ENCODE results near the gene FEZF2.

Gene FEZF2

GRCh38 chr3:62335196-62335595, 38.2 kb downstream of the FEZF2 start:
- H3K27ac Mint-ChIP-seq, result no peak overlapping the region
- H3K4me1 Mint-ChIP-seq (ENCODE audit: low read depth in 2 of 2), result no peaks in the 10 kb centered on the region
- DNase-seq (no peak), ATAC-seq (replicated peaks) (no peak)
- H3K4me3 Mint-ChIP-seq, result no peak overlapping the region
- H3K27me3 Mint-ChIP-seq, result no peaks in the 10 kb centered on the region
- no peaks in the 10 kb centered on the region for H3K36me3 Mint-ChIP-seq (ENCODE audit: insufficient read depth)
- H3K9me3 Mint-ChIP-seq, result peaks cover 0 to 3% of the 10 kb centered on the region in 2 donors

DNA sequence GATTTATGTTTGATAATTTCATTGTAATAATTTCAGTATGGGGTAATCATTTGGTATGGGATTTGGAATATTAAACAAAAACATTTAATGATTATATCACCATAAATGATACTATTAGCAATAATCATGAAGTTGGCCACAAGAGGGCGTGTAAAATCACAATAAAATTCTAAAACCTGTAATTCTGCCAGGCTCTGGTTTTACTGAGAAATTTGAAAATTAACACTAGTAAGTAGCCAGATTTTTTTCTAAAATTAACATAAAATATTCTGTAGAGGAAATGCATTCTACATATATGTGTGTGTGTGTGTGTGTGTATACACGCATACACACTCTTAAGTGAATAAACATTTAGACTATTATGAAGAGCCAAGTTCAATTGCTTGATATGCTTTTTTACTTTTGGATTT, 40.5 kb downstream of the FEZF2 start:
- Mint-ChIP-seq H3K27me3 (no peaks in the 10 kb centered on the region), H3K27ac (no peak overlapping the region), H3K36me3 (ENCODE audit: insufficient read depth) (no peaks in the 10 kb centered on the region), H3K4me1 (ENCODE audit: low read depth in 2 of 2) (no peaks in the 10 kb centered on the region), H3K4me3 (no peak overlapping the region), H3K9me3 (peaks cover 0 to 3% of the 10 kb centered on the region in 2 donors)
- ATAC-seq (replicated peaks), result no peak
- no peak for DNase-seq

- no peak for ATAC-seq (replicated peaks)
- Mint-ChIP-seq H3K4me3 (no peak overlapping the region), H3K36me3 (ENCODE audit: insufficient read depth) (no peaks in the 10 kb centered on the region), H3K4me1 (ENCODE audit: low read depth in 2 of 2) (no peaks in the 10 kb centered on the region), H3K9me3 (no peaks in the 10 kb centered on the region), H3K27ac (no peak overlapping the region), H3K27me3 (no peaks in the 10 kb centered on the region)
- DNase-seq, result no peak
Measured at GRCh38 chr3:62332017-62332416, 41.3 kb downstream of the FEZF2 start.

GRCh38 chr3:62329971-62330370, 43.4 kb downstream of the FEZF2 start:
- Mint-ChIP-seq H3K27ac (no peak overlapping the region), H3K4me3 (no peak overlapping the region), H3K4me1 (ENCODE audit: low read depth in 2 of 2) (no peaks in the 10 kb centered on the region), H3K9me3 (no peaks in the 10 kb centered on the region), H3K36me3 (ENCODE audit: insufficient read depth) (no peaks in the 10 kb centered on the region), H3K27me3 (no peaks in the 10 kb centered on the region)
- ATAC-seq (replicated peaks) (no peak), DNase-seq (no peak)

DNA sequence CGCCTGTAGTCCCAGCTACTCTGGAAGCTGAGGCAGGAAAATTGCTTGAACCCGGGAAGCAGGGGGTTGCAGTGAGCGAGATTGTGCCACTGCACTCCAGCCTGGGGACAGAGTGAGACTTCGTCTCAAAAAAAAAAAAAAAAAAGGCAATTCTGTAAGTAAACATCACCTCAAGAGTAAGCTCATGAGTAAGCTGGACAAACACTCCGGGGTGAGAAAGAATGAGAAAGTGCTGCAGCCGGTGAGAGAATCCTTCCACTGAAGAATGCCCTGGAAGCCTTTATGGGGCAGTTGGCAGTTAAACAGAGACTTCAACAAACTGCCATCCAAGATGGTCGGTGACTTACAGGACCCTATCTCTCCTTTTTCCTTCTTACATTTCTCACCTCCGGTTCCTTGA, 47.5 kb downstream of the FEZF2 start:
- Mint-ChIP-seq H3K4me1 (ENCODE audit: low read depth in 2 of 2) (no peaks in the 10 kb centered on the region), H3K9me3 (peaks cover 0 to under 1% of the 10 kb centered on the region in 2 donors), H3K27ac (no peak overlapping the region), H3K27me3 (no peaks in the 10 kb centered on the region), H3K4me3 (no peak overlapping the region), H3K36me3 (ENCODE audit: insufficient read depth) (no peaks in the 10 kb centered on the region)
- DNase-seq (no peak), ATAC-seq (replicated peaks) (no peak)

- peaks cover 2 to 6% of the 10 kb centered on the region in 2 donors for H3K9me3 Mint-ChIP-seq
- ATAC-seq (replicated peaks) (no peak), DNase-seq (no peak)
- peaks cover 2% of the 10 kb centered on the region for H3K36me3 Mint-ChIP-seq (ENCODE audit: insufficient read depth)
- no peak overlapping the region for H3K27ac Mint-ChIP-seq
- peaks cover 0 to 6% of the 10 kb centered on the region in 2 donors for H3K27me3 Mint-ChIP-seq
- no peak overlapping the region for H3K4me3 Mint-ChIP-seq
- peaks cover 3 to 7% of the 10 kb centered on the region in 2 donors for H3K4me1 Mint-ChIP-seq (ENCODE audit: low read depth in 2 of 2)
Measured at GRCh38 chr3:62323241-62323640, 50.1 kb downstream of the FEZF2 start.
